HG02588 (cell line): ENCODE data around the gene LARP4B.

ENCODE experiments used
- ATAC-seq: cut with Tn5 transposase; IDR thresholded peaks from one replicate; pipeline ENCODE4 v1.9.1; 2021; ENCODE audit warnings: mild to moderate bottlenecking, moderate library complexity; ENCODE audit not compliant: unreplicated experiment

The LARP4B gene

GRCh38 chr10:926075-926698 is 5.3 kb downstream of the LARP4B start:
- no peak for ATAC-seq

GRCh38 chr10:924524-924859 is 7.0 kb downstream of the LARP4B start:
- no peak for ATAC-seq

- no peak for ATAC-seq
Observed at GRCh38 chr10:923844-924523, 7.5 kb downstream of the LARP4B start.

GRCh38 chr10:921471-922414 is 9.8 kb downstream of the LARP4B start:
- ATAC-seq = no peak

- no peak for ATAC-seq
Observed at GRCh38 chr10:920450-920849, 11.1 kb downstream of the LARP4B start.

- no peak for ATAC-seq
Observed at GRCh38 chr10:919481-919880, 12.0 kb downstream of the LARP4B start.

- ATAC-seq = no peak
Observed at GRCh38 chr10:917999-918398, 13.5 kb downstream of the LARP4B start.

GRCh38 chr10:917416-917720 is 14.1 kb downstream of the LARP4B start:
- ATAC-seq = no peak

- no peak for ATAC-seq
Observed at GRCh38 chr10:916716-917415, 14.6 kb downstream of the LARP4B start.

GRCh38 chr10:909831-910230 is 21.7 kb downstream of the LARP4B start:
- ATAC-seq = no peak

GRCh38 chr10:905972-906371 is 25.5 kb downstream of the LARP4B start:
- ATAC-seq = no peak

GRCh38 chr10:905503-905902 is 26.0 kb downstream of the LARP4B start:
- no peak for ATAC-seq

- ATAC-seq = no peak
Observed at GRCh38 chr10:904403-904802, 27.1 kb downstream of the LARP4B start.

GRCh38 chr10:898141-898540 is 33.4 kb downstream of the LARP4B start:
- no peak for ATAC-seq

- ATAC-seq = no peak
Observed at GRCh38 chr10:896982-897381, 34.5 kb downstream of the LARP4B start.

GRCh38 chr10:895324-895723 is 36.2 kb downstream of the LARP4B start:
- no peak for ATAC-seq

GRCh38 chr10:878895-879294 is 52.6 kb downstream of the LARP4B start:
- ATAC-seq = no peak

GRCh38 chr10:878333-878759 is 53.2 kb downstream of the LARP4B start:
- ATAC-seq = no peak

- ATAC-seq = no peak
Observed at GRCh38 chr10:876438-876837, 55.1 kb downstream of the LARP4B start.

GRCh38 chr10:873020-873419 is 58.5 kb downstream of the LARP4B start:
- ATAC-seq = no peak

GRCh38 chr10:871951-872403 is 59.5 kb downstream of the LARP4B start:
- no peak for ATAC-seq
